ENCODE measurements around the gene AGFG1.

Gene AGFG1

GRCh38 chr2:227500301-227500630 lies 28.3 kb downstream of the AGFG1 start:
- Histone ChIP-seq H3K27ac (replicated peaks) (no peak overlapping the region), H3K27me3 (ENCODE audit: insufficient read depth, poor library complexity, severe bottlenecking) (no peaks in the 10 kb centered on the region), H3K4me3 (replicated peaks; ENCODE audit: insufficient read depth, low read length) (no peak overlapping the region)
- no peak for DNase-seq (ENCODE audit: low read depth in 1 of 2, low spot score in 1 of 2)
- TF ChIP-seq POLR2AphosphoS5 (IDR thresholded peaks at IDR 0.05; ENCODE audit: low read depth) (no peak), SPI1 (IDR thresholded peaks at IDR 0.05; ENCODE audit: borderline replicate concordance, low read depth) (no peak), CTCF (IDR thresholded peaks at IDR 0.05; ENCODE audit: insufficient read depth, low read length) (no peak), GABPA (IDR thresholded peaks at IDR 0.05; ENCODE audit: low read depth) (no peak), REST (IDR thresholded peaks at IDR 0.05; ENCODE audit: insufficient replicate concordance, low read depth) (no peak)

GRCh38 chr2:227503433-227504406 lies 31.8 kb downstream of the AGFG1 start:
- TF ChIP-seq SPI1 (IDR thresholded peaks at IDR 0.05; ENCODE audit: borderline replicate concordance, low read depth) (no peak), REST (IDR thresholded peaks at IDR 0.05; ENCODE audit: insufficient replicate concordance, low read depth) (no peak), CTCF (IDR thresholded peaks at IDR 0.05; ENCODE audit: insufficient read depth, low read length) (no peak), POLR2AphosphoS5 (IDR thresholded peaks at IDR 0.05; ENCODE audit: low read depth) (no peak), GABPA (IDR thresholded peaks at IDR 0.05; ENCODE audit: low read depth) (no peak)
- Histone ChIP-seq H3K4me3 (replicated peaks; ENCODE audit: insufficient read depth, low read length) (no peak overlapping the region), H3K27ac (replicated peaks) (no peak overlapping the region), H3K27me3 (ENCODE audit: insufficient read depth, poor library complexity, severe bottlenecking) (no peaks in the 10 kb centered on the region)
- no peak for DNase-seq (ENCODE audit: low read depth in 1 of 2, low spot score in 1 of 2)

GRCh38 chr2:227504700-227505099 lies 32.7 kb downstream of the AGFG1 start:
- TF ChIP-seq GABPA (IDR thresholded peaks at IDR 0.05; ENCODE audit: low read depth) (no peak), POLR2AphosphoS5 (IDR thresholded peaks at IDR 0.05; ENCODE audit: low read depth) (no peak), CTCF (IDR thresholded peaks at IDR 0.05; ENCODE audit: insufficient read depth, low read length) (no peak), SPI1 (IDR thresholded peaks at IDR 0.05; ENCODE audit: borderline replicate concordance, low read depth) (no peak), REST (IDR thresholded peaks at IDR 0.05; ENCODE audit: insufficient replicate concordance, low read depth) (no peak)
- DNase-seq (ENCODE audit: low read depth in 1 of 2, low spot score in 1 of 2): no peak
- H3K4me3 ChIP-seq (replicated peaks; ENCODE audit: insufficient read depth, low read length): no peak overlapping the region
- H3K27me3 ChIP-seq (ENCODE audit: insufficient read depth, poor library complexity, severe bottlenecking): no peaks in the 10 kb centered on the region
- no peak overlapping the region for H3K27ac ChIP-seq (replicated peaks)
